Activated T-helper 1 cell treated with Interleukin-2 at 50 U/mL for 16 hours (primary cell): ENCODE results near the gene PHACTR3.

Experiments
- DNase-seq: peaks from one replicate; pipeline ENCODE4 v3.0.0-alpha.2; 2020; ENCODE audit warnings: low read depth

Gene PHACTR3

GRCh38 chr20:59752704-59753460, 148.5 kb downstream of the PHACTR3 start:
- DNase-seq = no peak

- no peak for DNase-seq
Measured at GRCh38 chr20:59753836-59754235, 149.5 kb downstream of the PHACTR3 start.

GRCh38 chr20:59754551-59754950, 150.2 kb downstream of the PHACTR3 start:
- no peak for DNase-seq

- no peak for DNase-seq
Measured at GRCh38 chr20:59756241-59756640, 151.9 kb downstream of the PHACTR3 start.

GRCh38 chr20:59764037-59764436, 159.7 kb downstream of the PHACTR3 start:
- DNase-seq = no peak

- no peak for DNase-seq
Measured at GRCh38 chr20:59765599-59766177, 161.3 kb downstream of the PHACTR3 start.

GRCh38 chr20:59767656-59768055, 163.3 kb downstream of the PHACTR3 start:
- DNase-seq = no peak

GRCh38 chr20:59770270-59770669, 165.9 kb downstream of the PHACTR3 start:
- no peak for DNase-seq

GRCh38 chr20:59770851-59771250, 166.5 kb downstream of the PHACTR3 start:
- DNase-seq = no peak

GRCh38 chr20:59771506-59772372, 167.4 kb downstream of the PHACTR3 start:
- DNase-seq = no peak

GRCh38 chr20:59772373-59772705, 168.0 kb downstream of the PHACTR3 start:
- DNase-seq = no peak

GRCh38 chr20:59772931-59773913, 168.9 kb downstream of the PHACTR3 start:
- DNase-seq = no peak

GRCh38 chr20:59774204-59774641, 169.9 kb downstream of the PHACTR3 start:
- DNase-seq = no peak

GRCh38 chr20:59774921-59775686, 170.8 kb downstream of the PHACTR3 start:
- no peak for DNase-seq

- no peak for DNase-seq
Measured at GRCh38 chr20:59775687-59776055, 171.3 kb downstream of the PHACTR3 start.

GRCh38 chr20:59776059-59776603, 171.8 kb downstream of the PHACTR3 start:
- no peak for DNase-seq

GRCh38 chr20:59776626-59777330, 172.4 kb downstream of the PHACTR3 start:
- DNase-seq = no peak

GRCh38 chr20:59777331-59777725, 173.0 kb downstream of the PHACTR3 start:
- no peak for DNase-seq

GRCh38 chr20:59777814-59778575, 173.7 kb downstream of the PHACTR3 start:
- no peak for DNase-seq
